ENCODE measurements around the gene SLC9A9.

- no peak for TF ChIP-seq CTCF (IDR thresholded peaks at IDR 0.05)
- no peak for TF ChIP-seq POLR2A (IDR thresholded peaks at IDR 0.05)
Observed at GRCh38 chr3:143726727-143727126, 121.5 kb downstream of the SLC9A9 start.
